BJ (cell line): ENCODE measurements around the gene RPAP3. TPM values are rescaled to one million over a fixed set of nuclear protein-coding genes. Genes with fewer than 3 reads are reported as not detected.

Experiments used
- CTCF ChIA-PET: fragments of 350-600 bp; formaldehyde crosslinking; extraction: SDS; loops from one replicate; lab custom pipeline; 2021; ENCODE audit warnings: antibody characterized with exemption, inconsistent platforms; lab: Yijun Ruan, JAX
- POLR2A ChIA-PET: fragments of 300-600 bp; sonication (Branson Sonifier 250); formaldehyde crosslinking; extraction: SDS; loops from one replicate; lab custom pipeline; 2021; ENCODE audit warnings: antibody characterized with exemption; lab: Charles Lee
- DNase-seq: peaks from one replicate; pipeline ENCODE4 v3.0.0-alpha.2; 2011; ENCODE audit warnings: low read depth
- H3K27me3 ChIP-seq: 2 replicates; pipeline ENCODE4 v1.6.0; 2011; ENCODE audit warnings: low read length; ENCODE audit not compliant: control insufficient read depth, insufficient read depth
- H3K36me3 ChIP-seq: 2 replicates; pipeline ENCODE4 v1.5.1; 2011; ENCODE audit warnings: low read length; ENCODE audit not compliant: control insufficient read depth, insufficient read depth
- H3K4me3 ChIP-seq: 2 replicates; pipeline ENCODE4 v1.5.1; 2011; ENCODE audit warnings: low read depth, mild to moderate bottlenecking, control low read depth, low read length
- CTCF ChIP-seq: IDR thresholded peaks from 2 replicates; pipeline ENCODE4 v1.5.1; 2011; ENCODE audit warnings: low read depth, mild to moderate bottlenecking, control low read depth, inconsistent platforms, low read length, moderate library complexity; ENCODE audit not compliant: insufficient read depth
- polyA plus RNA-seq: library from polyadenylated mRNA; depleted of rRNA; stranded (reverse); fragments of >200 nt; gene quantifications from 2 replicates; pipeline ENCODE4 v1.2.3, GENCODE V29; 2011

RPAP3 gene
- polyA plus RNA-seq, 1 experiment = 6.1 TPM

GRCh38 chr12:47707355-47707754, 1.5 kb upstream of the RPAP3 start:
- ChIA-PET POLR2A (no interaction called here), CTCF (interaction anchor here (0.7 to 4.4 kb wide), 13 partner anchors 8 to 132 kb away, joined by 3 to 26 read pairs (median 4); partner anchors contain the start of gene SLC48A1)
- no peaks in the 10 kb centered on the region for H3K27me3 ChIP-seq
- no peak overlapping the region for H3K4me3 ChIP-seq
- H3K36me3 ChIP-seq = no peaks in the 10 kb centered on the region
- no peak for TF ChIP-seq CTCF
- DNase-seq = no peak

GRCh38 chr12:47705229-47705565, 633 bp downstream of the RPAP3 start:
- H3K36me3 ChIP-seq = 0 out of 2 replicates have a peak, but pooled peaks cover 1% of the 10 kb centered on the region
- H3K27me3 ChIP-seq = no peaks in the 10 kb centered on the region
- POLR2A ChIA-PET = no interaction called here
- H3K4me3 ChIP-seq = peak overlapping the region; percentile 95
- no peak for DNase-seq
- TF ChIP-seq CTCF = no peak
- CTCF ChIA-PET = interaction anchor here (0.8 to 4.4 kb wide), 3 partner anchors 10 to 134 kb away, joined by 3 to 26 read pairs (median 3); no protein-coding TSS in a partner anchor

GRCh38 chr12:47704719-47705118, 1.1 kb downstream of the RPAP3 start:
- POLR2A ChIA-PET = interaction anchor here (0.6 kb wide), 1 partner anchor 1388 kb away, joined by 3 read pairs; no protein-coding TSS in a partner anchor
- Histone ChIP-seq H3K4me3 (peak overlapping the region; percentile 95), H3K27me3 (no peaks in the 10 kb centered on the region), H3K36me3 (0 out of 2 replicates have a peak, but pooled peaks cover 1% of the 10 kb centered on the region)
- CTCF ChIA-PET = interaction anchor here (0.8 to 4.4 kb wide), 3 partner anchors 9 to 134 kb away, joined by 3 to 26 read pairs (median 3); no protein-coding TSS in a partner anchor
- no peak for TF ChIP-seq CTCF
- no peak for DNase-seq

- H3K27me3 ChIP-seq = no peaks in the 10 kb centered on the region
- 0 out of 2 replicates have a peak, but pooled peaks cover 1% of the 10 kb centered on the region for H3K36me3 ChIP-seq
- POLR2A ChIA-PET = no interaction called here
- no peak for TF ChIP-seq CTCF
- H3K4me3 ChIP-seq = no peak overlapping the region
- CTCF ChIA-PET = interaction anchor here (1.2 kb wide), 1 partner anchor 63 kb away, joined by 3 read pairs; no protein-coding TSS in a partner anchor
- DNase-seq = no peak
These were observed 5.6 kb downstream of the RPAP3 start for GRCh38 chr12:47700263-47700662.

- POLR2A ChIA-PET = interaction anchor here (0.6 kb wide), 1 partner anchor 8 kb away, joined by 5 read pairs; no protein-coding TSS in a partner anchor
- Histone ChIP-seq H3K27me3 (no peaks in the 10 kb centered on the region), H3K36me3 (0 out of 2 replicates have a peak, but pooled peaks cover 1% of the 10 kb centered on the region), H3K4me3 (no peak overlapping the region)
- CTCF ChIA-PET = interaction anchor here (2.0 kb wide), 1 partner anchor 12 kb away, joined by 10 read pairs; no protein-coding TSS in a partner anchor
- DNase-seq = no peak
- TF ChIP-seq CTCF = no peak
These were observed 7.2 kb downstream of the RPAP3 start for GRCh38 chr12:47698631-47699030.
